Lung (tissue), 12 donors: Measurements from ENCODE around the gene YBX1. TPM values are rescaled to one million over a fixed set of nuclear protein-coding genes. Genes with fewer than 3 reads are reported as not detected.

ENCODE experiments used
- ATAC-seq: fragments of 200-7000 bp; cut with Tn5 transposase; one replicate; pipeline ENCODE4 v1.9.1; 2020; ENCODE audit warnings: moderate number of reproducible peaks; ENCODE audit not compliant: insufficient read depth, low FRiP score
- DNase-seq, 3 donors: peaks; one replicate each; pipeline ENCODE4 v3.0.0-alpha.2; 2013 to 2017
- H3K27ac ChIP-seq, 2 donors: one replicate each; pipeline ENCODE4 v1.5.1; 2013; ENCODE audit warnings: mild to moderate bottlenecking in 2 of 2, moderate library complexity in 2 of 2, control low read depth in 1 of 2, inconsistent platforms in 1 of 2, low read depth in 1 of 2, low read length in 1 of 2
- H3K27me3 ChIP-seq, 3 donors: one replicate each; pipeline ENCODE4 v1.5.1; 2013; ENCODE audit warnings: low read length in 2 of 3; ENCODE audit not compliant: control insufficient read depth in 3 of 3, insufficient read depth in 3 of 3
- H3K36me3 ChIP-seq, 4 donors: one replicate each; pipeline ENCODE4 v1.5.1; 2013; ENCODE audit warnings: low read length in 4 of 4, mild to moderate bottlenecking in 1 of 4, moderate library complexity in 1 of 4; ENCODE audit not compliant: control insufficient read depth in 4 of 4, insufficient read depth in 4 of 4
- H3K4me1 ChIP-seq, 5 donors: one replicate each; pipeline ENCODE4 v1.5.1; 2013; ENCODE audit warnings: low read length in 5 of 5, mild to moderate bottlenecking in 2 of 5, moderate library complexity in 1 of 5; ENCODE audit not compliant: control insufficient read depth in 5 of 5, insufficient read depth in 5 of 5
- H3K4me3 ChIP-seq: one replicate; pipeline ENCODE4 v1.5.1; 2013; ENCODE audit warnings: mild to moderate bottlenecking, control low read depth, moderate library complexity
- H3K9ac ChIP-seq, 2 donors: one replicate each; pipeline ENCODE4 v1.5.1; 2013; ENCODE audit warnings: low read length in 2 of 2, control low read depth in 1 of 2; ENCODE audit not compliant: insufficient read depth in 1 of 2
- H3K9me3 ChIP-seq, 4 donors: one replicate each; pipeline ENCODE4 v1.5.1; 2013; ENCODE audit warnings: low read length in 3 of 4, mild to moderate bottlenecking in 1 of 4, moderate library complexity in 1 of 4; ENCODE audit not compliant: control insufficient read depth in 4 of 4, insufficient read depth in 3 of 4
- CTCF ChIP-seq: IDR thresholded peaks from 2 replicates; pipeline ENCODE4 v1.5.1; 2012; ENCODE audit warnings: mild to moderate bottlenecking; ENCODE audit errors: control extremely low read depth, extremely low read depth
- WGBS, 2 donors: extraction: QIAGEN DNeasy Blood & Tissue Kit; methylation state at CpG; one replicate each; pipeline ENCODE4 v1.1.7; 2013; 5-methylcytosine and 5-hydroxymethylcytosine counted together
- polyA plus RNA-seq, 2 donors: library from polyadenylated mRNA; stranded (reverse); fragments of 200-250 nt; gene quantifications; one replicate each; pipeline ENCODE4 v1.2.1, GENCODE V29; 2013
- total RNA-seq, 2 donors: library from RNA; depleted of rRNA in 1 of 2; stranded (reverse); fragments of >200 nt in 1 of 2; gene quantifications; one replicate each; pipeline ENCODE4 v1.2.1, GENCODE V29; 2014 to 2021
- donor health status: control.
- donor health status: control.
- donor health status: Bipolar disorder and iron deficiency.
- donor health status: healthy.
- donor health status: DM: yes; HTN: yes; CAD: no.

Gene YBX1
- total and polyA plus RNA-seq, 4 donors = 298 to 617 (median 588) TPM

DNA sequence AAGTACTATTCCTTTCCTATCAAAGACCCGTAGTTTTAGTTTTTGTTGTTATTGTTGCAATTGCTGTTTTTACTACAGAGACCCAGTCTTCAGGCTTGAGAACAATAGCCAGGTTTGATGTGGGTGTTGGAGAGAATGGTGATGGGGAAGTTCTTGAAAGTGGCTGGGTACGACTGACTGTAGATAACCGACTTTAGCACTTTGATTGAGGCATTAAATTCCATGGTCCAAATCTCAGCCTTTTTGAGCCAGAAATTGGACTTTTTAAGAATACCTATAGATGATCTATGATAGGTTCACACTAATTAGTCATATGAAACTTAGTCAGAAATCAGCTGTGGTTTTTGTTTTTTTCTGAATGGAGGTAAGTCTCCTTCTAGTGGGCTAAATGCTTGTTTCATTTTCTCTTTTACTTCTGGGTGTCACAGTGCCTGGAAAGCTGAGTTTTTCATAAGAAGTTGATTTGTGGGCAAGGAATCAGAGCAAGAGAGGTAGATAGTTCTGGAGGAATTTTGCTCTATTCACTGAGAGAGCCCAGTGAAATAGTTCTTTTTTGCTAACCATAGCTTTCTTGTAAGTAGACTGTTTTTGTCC, 21.2 kb upstream of the YBX1 start:
- Histone ChIP-seq H3K9me3 (no peaks in the 10 kb centered on the region), H3K36me3 (peaks cover 4 to 33% (median 20%) of the 10 kb centered on the region in 4 donors), H3K9ac (no peak overlapping the region), H3K4me1 (peaks cover 0 to 15% (median 4%) of the 10 kb centered on the region in 5 donors), H3K27ac (no peak overlapping the region), H3K4me3 (no peak overlapping the region), H3K27me3 (no peaks in the 10 kb centered on the region)
- WGBS, 2 donors = 61 to 80% methylated on average over 3 of the region's 3 CpGs
- ATAC-seq (no peak), DNase-seq (no peak)
- TF ChIP-seq CTCF = no peak

DNA sequence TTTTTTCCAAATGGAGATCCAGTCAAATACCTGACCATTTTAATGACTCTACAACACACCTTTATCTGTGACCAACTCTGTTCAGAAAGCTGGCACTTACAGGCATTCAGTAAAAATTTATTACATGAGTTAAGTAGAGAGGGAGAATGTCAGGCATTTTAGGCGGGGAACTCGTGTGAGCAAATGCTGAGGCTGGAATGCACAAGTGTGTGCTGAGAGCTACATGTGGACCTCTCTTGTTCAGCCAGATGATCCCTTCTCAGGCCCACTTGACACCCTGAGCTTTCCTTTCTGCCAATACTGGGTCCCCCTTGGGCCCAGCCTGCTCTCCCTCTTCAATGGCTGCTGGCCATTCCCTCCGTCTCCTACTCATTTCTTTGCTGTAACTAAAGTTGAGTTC, 12.3 kb upstream of the YBX1 start:
- H3K9ac ChIP-seq = no peak overlapping the region
- no peaks in the 10 kb centered on the region for H3K27me3 ChIP-seq
- H3K27ac ChIP-seq = no peak overlapping the region
- ATAC-seq (no peak), DNase-seq (peak in 2 of 3 donors; percentile 48 to 53)
- 70 to 88% methylated on average over 3 of the region's 3 CpGs for WGBS, 2 donors
- peaks cover 20 to 34% (median 30%) of the 10 kb centered on the region in 4 donors for H3K36me3 ChIP-seq
- no peak for TF ChIP-seq CTCF
- no peak overlapping the region for H3K4me3 ChIP-seq
- no peaks in the 10 kb centered on the region for H3K9me3 ChIP-seq
- peaks cover 0 to 6% (median 0%) of the 10 kb centered on the region in 5 donors for H3K4me1 ChIP-seq

- TF ChIP-seq CTCF = no peak
- H3K27me3 ChIP-seq = no peaks in the 10 kb centered on the region
- 93% methylated on average over 4 of the region's 4 CpGs for WGBS, 2 donors
- H3K9ac ChIP-seq = no peak overlapping the region
- H3K4me3 ChIP-seq = no peak overlapping the region
- no peaks in the 10 kb centered on the region for H3K9me3 ChIP-seq
- H3K4me1 ChIP-seq = peaks cover 0 to 6% (median 0%) of the 10 kb centered on the region in 5 donors
- H3K36me3 ChIP-seq = peaks cover 20 to 32% (median 29%) of the 10 kb centered on the region in 4 donors
- ATAC-seq (no peak), DNase-seq (no peak)
- no peak overlapping the region for H3K27ac ChIP-seq
These were observed 11.8 kb upstream of the YBX1 start for GRCh38 chr1:42670425-42670824.

DNA sequence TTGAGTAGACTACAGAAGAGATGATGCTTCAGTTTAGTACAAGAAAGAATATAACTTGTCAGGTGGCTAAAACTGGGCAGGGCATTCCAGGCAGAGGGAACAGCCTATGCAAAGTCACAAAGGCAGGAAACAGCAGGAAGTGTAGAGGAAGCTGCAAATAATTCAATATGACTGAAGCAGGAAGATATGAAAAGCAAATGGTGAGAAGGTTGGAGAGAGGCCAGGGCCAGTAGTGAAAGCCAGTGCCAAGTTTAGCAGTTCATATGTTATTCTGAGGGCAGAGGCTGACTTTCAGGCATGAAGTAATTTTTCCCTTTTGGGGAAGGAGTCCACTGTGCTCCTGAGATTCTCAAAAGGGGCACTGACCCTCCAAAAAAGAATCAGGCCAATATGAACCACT, 8.0 kb upstream of the YBX1 start:
- Histone ChIP-seq H3K9ac (no peak overlapping the region), H3K27ac (peak overlapping the region in 1 of 2 donors; percentile 61), H3K27me3 (no peaks in the 10 kb centered on the region), H3K36me3 (peaks cover 8 to 13% (median 12%) of the 10 kb centered on the region in 4 donors), H3K4me1 (peaks cover 0 to 6% (median 5%) of the 10 kb centered on the region in 5 donors), H3K4me3 (no peak overlapping the region), H3K9me3 (no peaks in the 10 kb centered on the region)
- TF ChIP-seq CTCF = no peak
- no peak for ATAC-seq
- peak; percentile 73 to 90 (median 86) for DNase-seq
